Heart right ventricle (tissue), 16 donors: ENCODE data around the gene MXRA5. TPM values are rescaled to one million over a fixed set of nuclear protein-coding genes. Genes with fewer than 3 reads are reported as not detected.
"Not testable (repeated sequence)": the region's sequence is repeated elsewhere in the genome, so short reads cannot be mapped to it uniquely, and the experiment has no call there.

ENCODE experiments used
- ATAC-seq, 8 donors: fragments of 200-7000 bp; cut with Tn5 transposase; one replicate each; pipeline ENCODE4 v1.9.1; 2020; ENCODE audit warnings: mild to moderate bottlenecking in 8 of 8, moderate library complexity in 8 of 8, moderate number of reproducible peaks in 1 of 8
- DNase-seq, 2 donors: peaks; one replicate each; pipeline ENCODE4 v3.0.0-alpha.2; 2020
- H3K27ac ChIP-seq, 10 donors: fragments of 200-600 bp; sonication (generic) in 2 of 10; one replicate each; pipeline versions ENCODE4 v1.5.0 to v1.8.0; 2020 to 2022; ENCODE audit warnings: mild to moderate bottlenecking in 3 of 10
- H3K27me3 ChIP-seq, 7 donors: fragments of 200-600 bp; one replicate each; pipeline ENCODE4 v1.8.0; 2021 to 2022; ENCODE audit warnings: mild to moderate bottlenecking in 2 of 7
- H3K36me3 ChIP-seq, 9 donors: fragments of 200-600 bp; sonication (generic) in 1 of 9; one replicate each; pipeline versions ENCODE4 v1.5.0 to v1.8.0; 2020 to 2022; ENCODE audit warnings: mild to moderate bottlenecking in 2 of 9
- H3K4me1 ChIP-seq, 9 donors: fragments of 200-600 bp; sonication (generic) in 1 of 9; one replicate each; pipeline versions ENCODE4 v1.5.0 to v1.8.0; 2020 to 2022; ENCODE audit warnings: mild to moderate bottlenecking in 4 of 9
- H3K4me3 ChIP-seq, 10 donors: fragments of 200-600 bp; sonication (generic) in 2 of 10; one replicate each; pipeline versions ENCODE4 v1.5.0 to v1.8.0; 2020 to 2022; ENCODE audit warnings: mild to moderate bottlenecking in 7 of 10, moderate library complexity in 2 of 10
- H3K9me3 ChIP-seq, 11 donors: fragments of 200-600 bp in 10 of 11; sonication (generic) in 2 of 11; one replicate each; pipeline versions ENCODE4 v1.5.0 to v1.8.0; 2013 to 2022; ENCODE audit warnings: mild to moderate bottlenecking in 2 of 11, control low read depth in 1 of 11, moderate library complexity in 1 of 11
- WGBS, 2 donors: extraction: QIAGEN DNeasy Blood & Tissue Kit; methylation state at CpG; one replicate each; pipeline ENCODE4 v1.1.7; 2013; ENCODE audit warnings: inconsistent platforms in 1 of 2; 5-methylcytosine and 5-hydroxymethylcytosine counted together
- intact Hi-C, 10 donors: fragments of 100-400 bp; cut with DNase I; formaldehyde crosslinking; loops; one replicate each; pipeline versions ENCODE4 v1.11.1 to v1.14.2; 2022
- polyA plus RNA-seq, 2 donors: library from polyadenylated mRNA; stranded (reverse); fragments of 200-250 nt; gene quantifications; one replicate each; pipeline ENCODE4 v1.2.3, GENCODE V29; 2013
- total RNA-seq, 10 donors: library from RNA; stranded (reverse); fragmentation: NEBNext Ultra II Directional in 3 of 10; extraction: Animal tissue kit (Norgen Biotek cat#: 25700) in 3 of 10; gene quantifications; one replicate each; pipeline versions ENCODE4 v1.2.1 to v1.2.4, GENCODE V29; 2021 to 2023
- TF ChIP-seq, protein P1 (sequence below), 9 donors: fragments of 200-600 bp; sonication (generic) in 2 of 9; IDR thresholded peaks; one replicate each; pipeline versions ENCODE4 v1.5.0 to v1.8.0; 2021 to 2022; ENCODE audit warnings: antibody characterized with exemption in 9 of 9, mild to moderate bottlenecking in 5 of 9, moderate library complexity in 1 of 9
- donor health status: Arrhythmogenic right ventricular cardiomyopathy.
- donor health status: ischemic (EF 13 %, LVEDD 7.1; RV severe dilation, severe dysfunction).
- donor health status: healthy with polysubstance abuse.
- donor health status: DM: no; HTN: yes; CAD: no.
- donor health status: DM: no; HTN: no; CAD: no.
- donor health status: ischemic (EF 25% LVEDD 6.9; RV normal size, moderate dysfunction).
- donor health status: ischemic (EF 25% LVEDD 5.7; RV mildly dilated, moderate dysfunction).
- donor health status: healthy.
- donor health status: DM: yes; HTN: yes; CAD: no.
- donor health status: Ischemic cardiomyopathy.
- donor health status: ischemic (EF 35%, LVEDD 5.7; RV mildly dilated, moderate dysfunction).
- donor health status: nonischemic (EF 11% LVEDD 7.7; RV severe dilation, severe dysfunction).
- donor health status: DM: yes; HTN: yes; CAD: no.
- donor health status: PGD.
- donor health status: ischemic (EF 29% LVEDD 5.4; RV normal size, mild dysfunction).
- donor health status: nonischemic (EF 23%, LVEDD 6.1; RV moderate dilation, normal function).

The MXRA5 gene
- total and polyA plus RNA-seq, 12 donors = 0.15 to 44.2 (median 9.8) TPM

GRCh38 chrX:3377560-3377959 is 31.1 kb upstream of the MXRA5 start:
- DNase-seq = no peak
- intact Hi-C loops = no loop called here
- 87 to 95% methylated on average over 13 of the region's 13 CpGs for WGBS, 2 donors
- ATAC-seq = no peak
- Histone ChIP-seq H3K4me1 (no peaks in the 10 kb centered on the region), H3K27ac (no peak overlapping the region), H3K4me3 (no peak overlapping the region), H3K9me3 (peaks cover 0 to 14% (median 0%) of the 10 kb centered on the region in 11 donors), H3K36me3 (no peaks in the 10 kb centered on the region), H3K27me3 (no peaks in the 10 kb centered on the region)
- TF ChIP-seq, protein P1, sequence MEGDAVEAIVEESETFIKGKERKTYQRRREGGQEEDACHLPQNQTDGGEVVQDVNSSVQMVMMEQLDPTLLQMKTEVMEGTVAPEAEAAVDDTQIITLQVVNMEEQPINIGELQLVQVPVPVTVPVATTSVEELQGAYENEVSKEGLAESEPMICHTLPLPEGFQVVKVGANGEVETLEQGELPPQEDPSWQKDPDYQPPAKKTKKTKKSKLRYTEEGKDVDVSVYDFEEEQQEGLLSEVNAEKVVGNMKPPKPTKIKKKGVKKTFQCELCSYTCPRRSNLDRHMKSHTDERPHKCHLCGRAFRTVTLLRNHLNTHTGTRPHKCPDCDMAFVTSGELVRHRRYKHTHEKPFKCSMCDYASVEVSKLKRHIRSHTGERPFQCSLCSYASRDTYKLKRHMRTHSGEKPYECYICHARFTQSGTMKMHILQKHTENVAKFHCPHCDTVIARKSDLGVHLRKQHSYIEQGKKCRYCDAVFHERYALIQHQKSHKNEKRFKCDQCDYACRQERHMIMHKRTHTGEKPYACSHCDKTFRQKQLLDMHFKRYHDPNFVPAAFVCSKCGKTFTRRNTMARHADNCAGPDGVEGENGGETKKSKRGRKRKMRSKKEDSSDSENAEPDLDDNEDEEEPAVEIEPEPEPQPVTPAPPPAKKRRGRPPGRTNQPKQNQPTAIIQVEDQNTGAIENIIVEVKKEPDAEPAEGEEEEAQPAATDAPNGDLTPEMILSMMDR (IDR thresholded peaks at IDR 0.05) = no peak

DNA sequence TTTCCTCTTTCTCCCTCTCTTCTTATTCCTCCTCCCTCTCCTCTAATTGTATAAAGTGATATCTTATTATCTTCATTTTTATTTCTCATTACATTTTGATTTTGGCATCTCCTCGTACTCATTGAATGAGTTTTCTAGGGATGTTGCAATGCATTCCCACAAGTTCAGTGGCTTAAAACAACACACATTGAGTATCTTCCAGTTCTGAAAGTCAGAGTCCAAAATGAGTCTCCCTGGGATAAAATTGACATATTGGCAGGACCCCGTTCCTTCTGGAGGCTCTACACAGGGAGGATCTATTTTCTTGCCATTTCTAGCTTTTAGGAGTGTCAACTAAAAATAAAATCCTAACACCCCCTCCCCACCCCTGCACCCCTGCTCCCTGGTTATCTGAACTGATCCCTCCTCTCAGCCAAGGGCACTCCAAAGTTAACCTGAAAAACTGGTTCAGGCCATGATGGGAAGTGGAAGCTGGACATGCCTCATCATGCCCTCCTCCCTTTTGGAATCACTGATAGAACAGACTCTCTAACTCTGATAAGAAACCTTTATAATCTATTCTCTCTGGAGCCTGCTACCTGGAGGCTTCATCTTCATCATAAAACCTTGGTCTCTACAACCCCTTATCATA is 29.5 kb upstream of the MXRA5 start:
- H3K4me3 ChIP-seq, H3K4me1 ChIP-seq, intact Hi-C loops, H3K36me3 ChIP-seq, H3K27me3 ChIP-seq, H3K27ac ChIP-seq, DNase-seq: not testable (repeated sequence)
- peak in 1 of 8 donors; percentile 56 for ATAC-seq
- WGBS, 2 donors = 63 to 65% methylated on average over 2 of the region's 2 CpGs
- peaks cover 0 to 14% (median 0%) of the 10 kb centered on the region in 11 donors for H3K9me3 ChIP-seq

GRCh38 chrX:3374108-3374800 is 27.8 kb upstream of the MXRA5 start:
- intact Hi-C loops = no loop called here
- Histone ChIP-seq H3K36me3 (no peaks in the 10 kb centered on the region), H3K4me1 (no peaks in the 10 kb centered on the region), H3K27me3 (no peaks in the 10 kb centered on the region), H3K9me3 (peaks cover 0 to 14% (median 0%) of the 10 kb centered on the region in 11 donors), H3K27ac (no peak overlapping the region), H3K4me3 (no peak overlapping the region)
- TF ChIP-seq, protein P1 (IDR thresholded peaks at IDR 0.05) = no peak
- DNase-seq = no peak
- ATAC-seq = no peak
- 77 to 78% methylated on average over 3 of the region's 3 CpGs for WGBS, 2 donors

DNA sequence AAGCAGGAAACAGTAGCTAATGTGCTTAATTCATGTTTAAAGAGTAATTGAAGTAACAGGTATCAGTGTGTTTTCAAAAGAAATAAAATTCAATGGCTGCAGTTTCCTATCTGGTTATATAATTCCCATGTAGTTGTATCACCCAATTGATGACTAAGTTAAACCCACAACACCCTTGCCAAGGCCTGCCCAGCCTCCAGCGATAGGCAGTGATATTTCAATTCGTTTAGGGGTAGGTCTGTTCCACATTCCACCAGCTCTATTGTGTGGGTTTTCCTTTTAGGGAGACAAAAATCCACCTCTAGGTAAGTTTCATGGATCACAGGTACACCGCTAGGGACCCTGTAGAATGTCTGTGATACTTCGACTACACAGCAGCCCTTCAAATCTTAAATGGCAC is 24.7 kb upstream of the MXRA5 start:
- Histone ChIP-seq H3K27ac (no peak overlapping the region), H3K4me3 (no peak overlapping the region), H3K27me3 (no peaks in the 10 kb centered on the region), H3K9me3 (peaks cover 0 to 7% (median 0%) of the 10 kb centered on the region in 11 donors), H3K4me1 (no peaks in the 10 kb centered on the region), H3K36me3 (no peaks in the 10 kb centered on the region)
- TF ChIP-seq, protein P1 (IDR thresholded peaks at IDR 0.05) = no peak
- intact Hi-C loops = no loop called here
- DNase-seq = no peak
- ATAC-seq = no peak
- 74% methylated on average over 4 of the region's 4 CpGs for WGBS, 2 donors

DNA sequence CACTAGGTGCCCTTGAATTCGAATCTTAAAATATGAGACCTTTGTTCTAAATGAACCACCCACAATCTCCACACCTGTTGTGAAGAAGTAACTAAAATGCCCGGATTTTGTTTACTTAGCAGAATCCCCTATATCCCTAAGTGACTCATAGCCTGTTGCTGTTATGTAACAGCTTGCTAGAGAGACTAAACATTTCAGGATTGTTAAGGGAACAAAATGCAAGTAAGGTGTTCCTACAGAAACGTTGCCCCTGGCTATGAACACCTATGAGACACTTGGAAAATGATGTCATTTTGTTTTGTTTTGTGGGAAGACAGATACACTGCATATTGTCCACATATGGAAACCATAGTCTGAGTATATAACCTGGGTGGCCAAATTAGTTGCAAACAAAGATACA is 24.2 kb upstream of the MXRA5 start:
- no peaks in the 10 kb centered on the region for H3K36me3 ChIP-seq
- no peak overlapping the region for H3K27ac ChIP-seq
- peaks cover 0 to 7% (median 0%) of the 10 kb centered on the region in 11 donors for H3K9me3 ChIP-seq
- no peaks in the 10 kb centered on the region for H3K27me3 ChIP-seq
- intact Hi-C loops = no loop called here
- DNase-seq (no peak), ATAC-seq (no peak)
- TF ChIP-seq, protein P1 (IDR thresholded peaks at IDR 0.05) = no peak
- H3K4me1 ChIP-seq = no peaks in the 10 kb centered on the region
- no peak overlapping the region for H3K4me3 ChIP-seq
- WGBS, 2 donors = 52 to 57% methylated on average over 3 of the region's 3 CpGs
